Pulmonary artery endothelial cell (primary cell): Measurements from ENCODE around the gene APOH. TPM values are rescaled to one million over a fixed set of nuclear protein-coding genes. Genes with fewer than 3 reads are reported as not detected.

Source experiments
- total RNA-seq: library from RNA; depleted of rRNA; stranded (reverse); fragments of >200 nt; gene quantifications from 2 replicates; pipeline ENCODE4 v1.2.3, GENCODE V29; 2014

Gene APOH
- total RNA-seq, 1 donor from 2014 or later = not detected

Other genes starting within 250 kb of the APOH start
- 7.2 and 8.0 TPM in 2 replicates for gene CEP112, start 37.3 kb downstream of the APOH start, total RNA-seq
- 10.6 and 10.8 TPM in 2 replicates for gene PRKCA, start 73.2 kb upstream of the APOH start, total RNA-seq